CD4-positive, alpha-beta T cell treated with Interferon gamma for 1 hour (primary cell): ENCODE results near the gene PLEKHD1.
A peak's percentile ranks its signal among the peaks of the same experiment; 100 is the strongest.

Source experiments
- DNase-seq: peaks from one replicate; pipeline ENCODE4 v3.0.0-alpha.2; 2020

Gene PLEKHD1

GRCh38 chr14:69519204-69520100 lies 34.9 kb downstream of the PLEKHD1 start:
- no peak for DNase-seq

GRCh38 chr14:69522026-69522425 lies 37.5 kb downstream of the PLEKHD1 start:
- DNase-seq = no peak

GRCh38 chr14:69525896-69526295 lies 41.4 kb downstream of the PLEKHD1 start:
- no peak for DNase-seq

- DNase-seq = no peak
Measured at GRCh38 chr14:69527635-69528034, 43.1 kb downstream of the PLEKHD1 start.

- no peak for DNase-seq
Measured at GRCh38 chr14:69528143-69528542, 43.6 kb downstream of the PLEKHD1 start.

GRCh38 chr14:69528930-69529329 lies 44.4 kb downstream of the PLEKHD1 start:
- no peak for DNase-seq

- DNase-seq = no peak
Measured at GRCh38 chr14:69529563-69529962, 45.0 kb downstream of the PLEKHD1 start.

- no peak for DNase-seq
Measured at GRCh38 chr14:69530095-69530494, 45.6 kb downstream of the PLEKHD1 start.

GRCh38 chr14:69531135-69531534 lies 46.6 kb downstream of the PLEKHD1 start:
- no peak for DNase-seq

GRCh38 chr14:69532561-69533340 lies 48.2 kb downstream of the PLEKHD1 start:
- DNase-seq = no peak

- no peak for DNase-seq
Measured at GRCh38 chr14:69535230-69535848, 50.8 kb downstream of the PLEKHD1 start.

GRCh38 chr14:69536971-69537370 lies 52.4 kb downstream of the PLEKHD1 start:
- no peak for DNase-seq

GRCh38 chr14:69537900-69538299 lies 53.4 kb downstream of the PLEKHD1 start:
- DNase-seq = no peak

GRCh38 chr14:69538766-69539165 lies 54.2 kb downstream of the PLEKHD1 start:
- DNase-seq = no peak

- DNase-seq = peak; percentile 47
Measured at GRCh38 chr14:69539631-69540410, 55.3 kb downstream of the PLEKHD1 start.

- DNase-seq = no peak
Measured at GRCh38 chr14:69540654-69541335, 56.3 kb downstream of the PLEKHD1 start.

- no peak for DNase-seq
Measured at GRCh38 chr14:69542311-69542710, 57.8 kb downstream of the PLEKHD1 start.

GRCh38 chr14:69543341-69544115 lies 59.0 kb downstream of the PLEKHD1 start:
- peak; percentile 77 for DNase-seq

- no peak for DNase-seq
Measured at GRCh38 chr14:69547701-69548348, 63.3 kb downstream of the PLEKHD1 start.

GRCh38 chr14:69548566-69548965 lies 64.0 kb downstream of the PLEKHD1 start:
- DNase-seq = no peak

- DNase-seq = no peak
Measured at GRCh38 chr14:69551511-69551910, 67.0 kb downstream of the PLEKHD1 start.
